SK-N-MC (cell line): Measurements from ENCODE around the gene FILIP1L.

Experiments
- DNase-seq: peaks from one replicate; pipeline ENCODE4 v3.0.0-alpha.2; 2011; ENCODE audit warnings: low read depth, low spot score
- H3K27ac ChIP-seq: fragments of 200-600 bp; sonication (generic); 2 replicates; pipeline ENCODE4 v1.5.1; 2016; ENCODE audit warnings: mixed run types
- H3K36me3 ChIP-seq: fragments of 200-600 bp; sonication (generic); 2 replicates; pipeline ENCODE4 v1.6.1; 2017; ENCODE audit warnings: antibody characterized with exemption, low read length, mixed read lengths; ENCODE audit not compliant: insufficient read depth
- H3K4me3 ChIP-seq: fragments of 200-600 bp; sonication (generic); 2 replicates; pipeline ENCODE4 v1.5.1; 2016
- H3K9ac ChIP-seq: fragments of 200-600 bp; sonication (generic); 2 replicates; pipeline ENCODE4 v1.8.0; 2017; ENCODE audit warnings: mixed run types, mixed read lengths; ENCODE audit not compliant: insufficient read length
- H3K9me3 ChIP-seq: fragments of 200-600 bp; sonication (generic); 2 replicates; pipeline ENCODE4 v1.6.1; 2017; ENCODE audit warnings: low read depth, mild to moderate bottlenecking, antibody characterized with exemption, low read length, moderate library complexity, mixed read lengths
- EZH2 ChIP-seq: fragments of 200-600 bp; sonication (generic); IDR thresholded peaks from one replicate; pipeline ENCODE4 v1.6.1; 2017; ENCODE audit warnings: antibody characterized with exemption
- FOXP2 ChIP-seq: optimal IDR thresholded peaks from 2 replicates; pipeline ENCODE3; 2011; ENCODE audit warnings: mild to moderate bottlenecking, moderate library complexity; ENCODE audit not compliant: insufficient read depth; ENCODE audit errors: extremely low read length, control extremely low read depth
- POLR2AphosphoS5 ChIP-seq: IDR thresholded peaks from 2 replicates; pipeline ENCODE4 v1.6.1; 2012; ENCODE audit warnings: mild to moderate bottlenecking, low read depth, low read length, borderline replicate concordance

FILIP1L gene

DNA sequence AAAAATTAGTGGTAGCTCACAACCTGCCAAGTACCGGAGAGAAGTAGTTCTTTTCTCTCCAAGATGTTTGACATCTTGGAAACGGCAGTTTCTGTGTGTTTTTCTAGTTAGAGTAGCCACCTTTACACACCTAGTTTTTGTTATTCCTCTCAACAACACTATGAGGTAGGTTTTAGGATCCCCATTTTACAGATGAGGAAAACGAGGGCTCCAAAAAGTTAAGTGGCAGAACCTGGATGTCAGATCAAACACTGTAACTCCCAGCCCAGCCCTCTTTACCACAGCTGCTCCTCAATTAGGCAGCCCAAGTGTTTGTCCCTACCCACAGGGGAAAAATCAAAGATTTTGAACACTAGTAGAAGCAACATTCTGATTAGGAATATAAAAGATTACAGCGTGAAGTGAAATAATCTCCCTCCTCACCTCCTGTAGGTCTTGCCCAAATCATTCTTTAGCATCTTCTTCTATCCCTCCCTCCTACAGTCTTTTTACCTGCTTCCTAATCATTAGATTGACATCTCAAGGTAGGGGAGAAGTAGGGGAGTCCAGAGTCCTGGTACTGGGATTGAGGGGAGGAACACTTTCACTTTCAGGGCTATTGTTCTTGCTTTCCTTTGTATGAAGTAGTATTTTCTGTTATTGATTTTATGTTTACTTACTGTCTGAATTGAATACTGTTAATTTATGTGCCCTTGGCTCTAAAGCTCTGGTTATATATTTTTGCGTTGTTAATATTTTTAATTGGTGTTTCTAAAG lies 154.0 kb downstream of the FILIP1L start:
- H3K36me3 ChIP-seq: no peaks in the 10 kb centered on the region
- H3K9me3 ChIP-seq: no peaks in the 10 kb centered on the region
- no peak overlapping the region for H3K4me3 ChIP-seq
- DNase-seq: no peak
- TF ChIP-seq EZH2 (no peak), FOXP2 (no peak), POLR2AphosphoS5 (no peak)
- no peak overlapping the region for H3K9ac ChIP-seq
- H3K27ac ChIP-seq: no peak overlapping the region

DNA sequence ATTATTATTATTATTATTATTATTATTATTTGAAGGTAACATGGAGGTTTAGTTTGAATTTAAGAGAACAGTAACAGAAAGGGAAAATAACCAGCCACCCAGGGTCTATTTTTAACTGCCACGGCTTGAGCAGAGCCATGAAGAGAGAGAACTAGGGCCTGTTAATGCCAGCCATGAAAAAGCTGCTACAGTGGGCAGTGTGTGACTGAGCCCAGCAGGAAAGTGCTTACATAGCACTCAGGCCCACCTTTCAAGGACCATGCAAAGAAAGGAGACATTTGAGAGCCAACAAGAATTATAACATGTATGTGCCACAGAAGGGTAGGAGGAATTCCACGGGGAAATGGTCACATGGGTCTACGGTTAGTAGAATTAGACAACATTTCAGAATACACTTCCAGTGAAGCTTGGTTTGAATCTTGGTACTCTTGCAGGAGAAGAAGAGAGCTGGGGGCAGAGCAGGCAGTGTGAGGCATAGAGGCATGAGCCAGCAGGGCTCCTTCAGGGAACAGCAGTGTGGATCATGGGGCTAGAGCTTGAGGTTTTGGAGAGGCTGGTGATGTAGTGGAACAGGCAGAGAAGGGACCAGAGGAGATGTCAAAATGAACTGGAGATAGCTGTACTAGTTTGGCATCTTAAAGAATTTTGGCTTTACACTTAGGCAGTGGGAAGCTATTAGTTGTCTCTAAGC lies 155.9 kb downstream of the FILIP1L start:
- no peak overlapping the region for H3K4me3 ChIP-seq
- no peak for DNase-seq
- no peak overlapping the region for H3K9ac ChIP-seq
- no peak for TF ChIP-seq EZH2
- no peak for TF ChIP-seq FOXP2
- TF ChIP-seq POLR2AphosphoS5: no peak
- H3K9me3 ChIP-seq: no peaks in the 10 kb centered on the region
- H3K36me3 ChIP-seq: no peaks in the 10 kb centered on the region
- H3K27ac ChIP-seq: no peak overlapping the region

DNA sequence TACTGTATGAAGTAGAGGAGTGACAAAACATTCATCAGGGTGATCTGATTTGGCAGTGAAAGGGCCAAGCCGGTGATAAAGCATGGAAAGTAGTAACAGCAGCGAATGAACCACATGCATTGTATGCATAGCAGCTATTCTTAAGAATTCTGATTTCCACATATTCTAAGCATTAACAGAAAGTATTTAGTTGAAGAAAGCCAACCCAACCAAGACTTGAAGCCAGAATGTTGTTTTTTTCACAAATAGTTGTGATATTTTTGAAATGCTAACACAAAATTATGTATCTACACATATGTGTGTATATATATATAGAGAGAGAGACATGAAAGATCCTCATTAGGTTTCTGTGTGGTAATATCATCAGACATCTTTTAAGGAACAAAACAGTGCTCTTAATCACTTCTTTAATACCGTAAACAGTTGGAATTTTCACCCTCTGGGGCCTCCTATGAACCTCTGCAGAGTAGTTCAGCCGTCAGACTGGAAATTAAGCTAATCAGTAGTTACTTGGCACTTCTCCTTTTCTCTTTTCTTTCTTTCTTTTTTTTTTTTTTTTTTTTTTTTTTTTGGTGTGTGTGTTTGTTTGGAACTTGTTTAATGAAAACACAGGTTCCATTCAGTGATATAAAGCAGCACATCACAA lies 157.0 kb downstream of the FILIP1L start:
- no peaks in the 10 kb centered on the region for H3K36me3 ChIP-seq
- no peak for DNase-seq

DNA sequence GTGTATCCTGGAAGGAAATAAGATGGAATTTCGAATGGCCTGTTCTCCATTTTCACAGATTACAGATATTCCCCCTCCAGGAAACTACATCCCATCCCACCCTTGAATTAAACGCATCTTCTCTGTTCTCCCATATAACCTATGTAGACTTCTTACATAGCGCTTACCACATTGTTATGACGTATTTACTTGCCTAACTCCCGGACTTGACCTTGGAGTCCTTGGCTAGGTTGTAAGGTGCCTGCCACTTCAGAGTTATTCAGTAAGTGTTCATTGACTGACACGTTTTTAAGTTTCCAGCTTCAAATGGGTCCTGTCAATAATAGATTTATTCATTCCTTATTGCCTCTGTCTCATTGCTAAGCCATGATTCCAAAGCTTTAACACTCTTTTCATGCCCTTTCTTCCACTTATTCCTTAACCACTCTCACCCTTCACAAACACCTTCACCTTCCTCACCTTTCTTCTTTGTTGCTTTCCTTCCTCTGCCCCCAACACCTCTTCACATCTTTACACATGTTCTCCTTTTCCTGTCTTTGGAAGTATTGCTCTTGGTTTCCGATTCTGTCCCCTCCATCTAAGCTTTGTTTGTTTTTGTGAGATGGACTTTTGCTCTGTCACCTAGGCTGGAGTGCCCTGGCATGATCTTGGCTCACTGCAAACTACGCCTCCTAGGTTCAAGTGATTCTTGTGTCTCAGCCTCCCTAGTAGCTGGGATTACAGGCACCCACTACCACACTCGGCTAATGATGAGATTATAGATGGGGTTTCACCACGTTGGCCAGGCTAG lies 158.3 kb downstream of the FILIP1L start:
- Histone ChIP-seq H3K36me3 (no peaks in the 10 kb centered on the region), H3K4me3 (no peak overlapping the region), H3K27ac (no peak overlapping the region), H3K9ac (no peak overlapping the region), H3K9me3 (no peaks in the 10 kb centered on the region)
- no peak for TF ChIP-seq POLR2AphosphoS5
- no peak for TF ChIP-seq EZH2
- TF ChIP-seq FOXP2: no peak
- DNase-seq: no peak

More for the DNA sequence above, 157.0 kb downstream of the FILIP1L start:
- H3K9ac ChIP-seq: no peak overlapping the region
- no peak for TF ChIP-seq EZH2
- no peak for TF ChIP-seq FOXP2
- TF ChIP-seq POLR2AphosphoS5: no peak
- no peaks in the 10 kb centered on the region for H3K9me3 ChIP-seq
- H3K4me3 ChIP-seq: no peak overlapping the region
- no peak overlapping the region for H3K27ac ChIP-seq

DNA sequence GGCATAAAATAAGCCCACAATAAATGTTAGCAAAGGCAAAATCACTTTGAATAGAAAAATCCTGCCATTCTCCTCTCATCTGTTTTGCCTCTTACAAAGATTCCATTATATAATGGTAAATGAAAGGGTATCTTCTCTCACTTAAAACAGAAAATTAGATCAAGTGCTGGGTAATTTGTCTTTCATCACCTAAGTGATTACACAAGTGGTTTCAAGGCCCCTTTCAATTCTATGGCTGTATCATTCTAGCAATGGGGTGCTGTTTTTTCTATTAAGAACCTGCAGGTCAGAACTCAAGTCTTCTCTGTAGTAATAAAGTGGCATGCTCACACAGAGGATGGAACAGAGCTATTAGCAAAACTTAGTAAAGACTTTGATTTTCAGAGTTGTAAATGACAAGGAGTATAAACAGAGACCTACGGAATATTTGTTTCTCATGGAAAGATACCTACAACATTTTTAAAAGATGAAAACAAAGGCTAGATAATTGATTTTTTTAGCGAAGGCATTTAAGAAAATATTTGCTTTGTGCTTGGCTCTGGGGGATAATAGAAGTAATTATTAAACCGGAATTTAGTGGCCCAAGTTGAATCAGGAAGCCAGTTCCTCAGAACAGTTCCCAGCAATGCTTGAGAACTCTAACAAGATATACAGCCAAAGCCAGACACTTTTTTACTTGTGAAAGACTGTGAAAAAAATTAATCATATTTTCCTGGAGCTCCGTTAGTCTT lies 159.2 kb downstream of the FILIP1L start:
- DNase-seq: no peak
- Histone ChIP-seq H3K27ac (no peak overlapping the region), H3K36me3 (no peaks in the 10 kb centered on the region), H3K9ac (no peak overlapping the region), H3K4me3 (no peak overlapping the region), H3K9me3 (no peaks in the 10 kb centered on the region)
- TF ChIP-seq POLR2AphosphoS5: no peak
- no peak for TF ChIP-seq FOXP2
- no peak for TF ChIP-seq EZH2

DNA sequence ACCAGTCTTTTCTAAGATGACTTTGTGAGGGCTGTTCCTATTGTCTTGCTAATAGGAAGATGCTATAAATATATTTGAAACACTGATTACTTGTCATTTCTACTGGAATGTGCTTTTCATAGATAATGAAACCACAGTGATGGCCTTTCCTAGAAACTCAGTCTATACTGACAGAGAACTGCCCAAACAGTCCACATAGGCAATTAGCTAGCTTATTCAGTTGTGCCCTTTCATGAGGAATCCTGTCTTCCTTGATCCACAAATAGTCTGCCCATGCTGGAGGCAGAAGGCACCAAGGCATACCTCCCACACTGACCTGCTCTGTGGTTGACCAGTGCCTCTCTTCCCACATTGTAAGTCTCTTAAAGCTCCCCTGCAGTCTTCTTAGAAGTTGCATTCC lies 160.7 kb downstream of the FILIP1L start:
- Histone ChIP-seq H3K9me3 (no peaks in the 10 kb centered on the region), H3K36me3 (no peaks in the 10 kb centered on the region), H3K4me3 (no peak overlapping the region), H3K9ac (no peak overlapping the region), H3K27ac (no peak overlapping the region)
- TF ChIP-seq EZH2 (no peak), FOXP2 (no peak), POLR2AphosphoS5 (no peak)
- no peak for DNase-seq

DNA sequence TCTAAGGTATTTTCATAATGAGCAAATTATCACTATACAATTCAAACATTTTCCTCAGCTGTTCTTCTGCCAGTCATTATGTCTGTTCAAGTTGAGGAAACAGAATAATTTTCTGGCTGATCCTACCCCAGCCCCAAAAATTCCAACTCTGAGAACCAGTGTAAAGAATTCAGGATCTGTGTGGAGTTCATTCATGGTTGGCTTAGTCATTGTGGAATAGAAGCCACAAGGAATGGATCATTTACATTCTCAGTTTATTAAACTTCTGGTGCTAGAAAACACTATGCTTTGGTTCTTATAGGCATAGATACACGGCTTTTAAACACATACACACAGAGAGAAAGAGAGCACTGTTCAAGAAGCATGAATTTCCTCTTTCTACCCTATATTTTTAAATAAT lies 162.0 kb downstream of the FILIP1L start:
- H3K27ac ChIP-seq: no peak overlapping the region
- no peak overlapping the region for H3K4me3 ChIP-seq
- no peaks in the 10 kb centered on the region for H3K36me3 ChIP-seq
- H3K9me3 ChIP-seq: no peaks in the 10 kb centered on the region
- no peak overlapping the region for H3K9ac ChIP-seq
- DNase-seq: no peak
- TF ChIP-seq POLR2AphosphoS5 (no peak), FOXP2 (no peak), EZH2 (no peak)
